KBM-7 (cell line): Measurements from ENCODE around the gene SLC30A5.
A peak's percentile ranks its signal among the peaks of the same experiment; 100 is the strongest.

Source experiments
- DNase-seq: peaks from one replicate; pipeline ENCODE4 v3.0.0-alpha.2; 2015
- in situ Hi-C: fragments of 300-500 bp; cut with MboI; formaldehyde crosslinking; loops from 2 replicates; pipeline ENCODE4 v1.14.3; 2020; ENCODE audit warnings: low sequenced_read_pairs, low pct_unique_long_range_greater_than_20kb, mixed read lengths

The SLC30A5 gene

DNA sequence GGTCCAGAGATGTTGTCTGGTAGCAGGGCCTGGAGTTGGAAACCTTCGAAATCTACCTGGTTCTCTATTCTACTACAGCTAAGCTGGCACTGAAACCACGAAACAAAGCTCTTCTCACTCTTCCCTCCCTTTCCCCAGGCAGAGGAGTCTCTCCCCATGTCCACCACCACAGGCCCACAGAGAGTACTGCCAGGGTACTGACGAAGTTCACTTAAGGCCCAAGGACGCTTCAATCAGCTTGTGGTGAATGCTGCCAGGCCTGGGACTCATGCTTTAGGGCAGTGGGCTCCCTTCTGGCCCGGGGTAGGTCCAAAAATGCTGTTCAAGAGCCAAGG lies 55.8 kb downstream of the SLC30A5 start:
- in situ Hi-C loops: no loop called here
- DNase-seq: no peak

DNA sequence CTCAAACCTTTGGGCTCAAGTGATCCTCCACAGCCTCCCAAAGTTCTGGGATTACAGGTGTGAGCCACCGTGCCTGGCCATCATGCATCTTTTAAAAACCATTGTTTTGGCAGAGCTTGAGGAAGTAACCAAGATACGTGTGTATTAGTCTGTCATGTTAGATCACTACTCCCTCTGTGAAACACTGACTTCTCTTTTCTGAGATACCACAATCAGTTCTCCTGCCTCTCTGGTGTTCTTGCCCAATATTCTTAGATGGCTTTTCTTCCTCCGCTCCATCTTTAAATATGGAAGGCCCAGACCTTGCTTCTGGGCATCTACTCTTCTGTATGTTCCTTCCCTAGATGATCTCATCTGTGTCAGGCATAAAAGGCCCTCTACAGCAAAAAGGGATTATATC lies 58.9 kb downstream of the SLC30A5 start:
- in situ Hi-C loops: no loop called here
- peak; percentile 68 for DNase-seq

DNA sequence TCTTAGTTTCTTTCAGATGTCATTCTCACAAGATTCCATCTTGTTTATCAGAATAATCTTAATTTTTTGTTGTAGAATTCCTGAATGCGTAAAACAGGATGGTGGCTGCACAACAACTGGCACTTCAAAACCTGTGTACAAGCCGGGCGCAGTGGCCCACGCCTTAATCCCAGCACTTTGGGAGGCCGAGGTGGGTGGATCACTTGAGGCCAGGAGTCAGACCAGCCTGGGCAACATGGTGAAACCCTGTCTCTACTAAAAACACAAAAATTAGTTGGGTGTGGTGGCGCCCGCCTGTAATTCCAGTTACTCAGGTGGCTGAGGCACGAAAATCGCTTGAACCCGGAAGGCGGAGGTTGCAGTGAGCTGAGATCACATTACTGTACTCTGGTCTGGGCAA lies 62.6 kb downstream of the SLC30A5 start:
- DNase-seq: no peak
- in situ Hi-C loops: no loop called here

DNA sequence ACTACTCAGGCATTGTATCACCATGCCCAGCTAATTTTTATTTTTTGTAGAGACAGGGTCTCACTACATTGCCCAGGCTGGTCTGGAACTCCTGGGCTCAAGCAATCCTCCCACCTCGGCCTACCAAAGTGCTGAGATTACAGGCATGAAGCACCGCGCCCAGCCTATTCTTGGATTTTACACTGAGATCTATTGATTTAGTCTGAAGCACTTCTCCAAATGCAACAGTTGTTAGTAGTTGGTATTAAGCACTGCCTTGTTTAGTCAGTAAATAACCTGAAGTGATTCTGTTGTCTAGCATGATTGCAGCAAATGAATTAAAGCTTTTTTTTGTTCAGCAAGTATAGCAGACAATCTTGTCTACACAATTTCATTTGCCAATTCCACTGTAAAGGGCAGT lies 64.2 kb downstream of the SLC30A5 start:
- no peak for DNase-seq
- in situ Hi-C loops: no loop called here

DNA sequence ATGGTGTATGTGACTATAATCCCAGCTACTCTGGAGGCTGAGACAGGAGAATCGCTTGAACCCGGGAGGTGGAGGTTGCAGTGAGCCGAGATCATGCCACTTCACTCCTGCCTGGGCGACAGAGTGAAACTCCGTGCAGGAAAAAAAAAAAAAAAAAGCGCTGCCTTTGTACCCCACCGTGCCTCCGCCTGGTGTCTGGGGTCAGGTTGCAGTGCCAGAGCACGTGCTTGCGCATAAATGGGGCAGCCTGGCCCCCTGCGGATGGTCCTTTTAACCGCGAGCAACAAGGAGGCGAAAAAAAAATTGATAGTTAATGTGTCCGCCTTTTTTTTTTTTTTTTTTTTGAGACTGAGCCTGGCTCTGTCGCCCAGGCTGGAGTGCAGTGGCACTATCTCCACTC lies 66.8 kb downstream of the SLC30A5 start:
- in situ Hi-C loops: no loop called here
- DNase-seq: no peak

DNA sequence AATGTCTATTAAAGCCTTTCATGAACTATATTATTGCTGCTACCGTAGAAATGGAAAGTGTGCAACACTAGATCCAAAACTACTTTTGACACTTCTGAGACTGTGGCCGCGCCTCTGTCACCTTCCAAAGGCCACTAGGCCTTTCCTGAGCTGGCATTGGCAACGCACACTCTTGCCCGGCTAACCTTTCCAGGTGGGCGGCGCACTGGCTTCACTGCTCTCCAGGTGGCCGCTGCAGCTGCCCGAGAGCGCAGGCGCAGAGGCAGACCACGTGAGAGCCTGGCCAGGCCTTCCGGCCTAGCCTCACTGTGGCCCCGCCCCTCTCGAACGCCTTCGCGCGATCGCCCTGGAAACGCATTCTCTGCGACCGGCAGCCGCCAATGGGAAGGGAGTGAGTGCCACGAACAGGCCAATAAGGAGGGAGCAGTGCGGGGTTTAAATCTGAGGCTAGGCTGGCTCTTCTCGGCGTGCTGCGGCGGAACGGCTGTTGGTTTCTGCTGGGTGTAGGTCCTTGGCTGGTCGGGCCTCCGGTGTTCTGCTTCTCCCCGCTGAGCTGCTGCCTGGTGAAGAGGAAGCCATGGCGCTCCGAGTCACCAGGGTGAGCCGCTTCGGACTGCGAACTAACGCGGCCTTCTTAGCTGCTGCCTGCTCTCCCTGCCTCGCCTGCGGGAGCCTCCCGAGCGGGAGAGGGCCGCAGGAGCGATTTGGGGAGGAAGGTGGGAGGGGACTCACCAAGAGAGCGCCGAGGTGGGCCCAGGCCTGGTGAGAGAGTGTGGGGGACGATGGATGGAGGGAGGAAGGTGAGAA lies 73.1 kb downstream of the SLC30A5 start, which contains the start of gene CCNB1:
Gene CCNB1 (plus strand): TSS at position 465 of the 807 bp plus-strand sequence. CDS start 113 bp downstream, at position 578.
- in situ Hi-C loops: no loop called here

DNA sequence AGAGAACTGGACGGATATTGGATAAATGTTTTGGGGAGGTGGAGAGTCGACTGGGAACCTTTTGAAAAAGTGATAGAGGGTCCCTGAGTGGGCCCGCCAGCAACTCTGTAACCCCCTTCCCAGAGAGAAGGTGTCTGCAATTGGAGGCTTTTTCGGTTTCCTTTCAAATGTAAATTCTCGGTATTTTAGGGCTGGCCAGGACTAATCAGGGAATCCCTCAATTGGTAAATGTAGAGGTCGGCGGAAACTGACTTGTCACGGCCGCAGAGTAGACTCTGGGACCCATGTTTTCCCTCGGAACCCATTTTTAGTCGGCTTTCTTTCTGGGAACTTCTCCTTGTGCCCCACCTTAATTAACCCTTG lies 73.7 kb downstream of the SLC30A5 start:
- in situ Hi-C loops: no loop called here

More for the DNA sequence above, 73.1 kb downstream of the SLC30A5 start, which contains the start of gene CCNB1:
- peak; percentile 99 for DNase-seq

DNA sequence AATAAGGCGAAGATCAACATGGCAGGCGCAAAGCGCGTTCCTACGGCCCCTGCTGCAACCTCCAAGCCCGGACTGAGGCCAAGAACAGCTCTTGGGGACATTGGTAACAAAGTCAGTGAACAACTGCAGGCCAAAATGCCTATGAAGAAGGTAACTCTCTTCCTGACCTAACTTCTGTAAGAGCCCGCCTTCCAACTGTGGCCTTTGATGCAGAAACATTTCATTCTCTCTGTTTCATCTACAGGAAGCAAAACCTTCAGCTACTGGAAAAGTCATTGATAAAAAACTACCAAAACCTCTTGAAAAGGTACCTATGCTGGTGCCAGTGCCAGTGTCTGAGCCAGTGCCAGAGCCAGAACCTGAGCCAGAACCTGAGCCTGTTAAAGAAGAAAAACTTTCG lies 74.1 kb downstream of the SLC30A5 start:
- no peak for DNase-seq
- in situ Hi-C loops: no loop called here

More for the DNA sequence above, 73.7 kb downstream of the SLC30A5 start:
- peak; percentile 28 for DNase-seq

DNA sequence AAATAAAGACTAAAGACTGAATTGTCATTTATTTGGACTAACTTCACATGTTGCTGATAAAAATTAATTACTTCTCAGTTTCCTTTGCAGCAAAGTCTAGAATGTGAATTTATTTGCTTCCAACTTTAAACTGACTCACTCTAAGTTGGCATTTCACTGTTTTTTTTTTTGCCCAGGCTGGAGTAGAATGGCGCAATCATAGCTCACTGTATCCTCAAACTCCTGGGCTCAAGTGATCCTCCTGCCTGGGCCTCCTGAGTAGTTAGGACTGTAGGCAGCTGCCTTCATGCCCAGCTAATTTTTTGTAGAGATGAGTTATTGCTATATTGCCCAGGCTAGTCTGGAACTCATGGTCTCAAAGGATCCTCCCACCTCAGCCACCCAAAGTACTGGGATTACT lies 76.7 kb downstream of the SLC30A5 start:
- no peak for DNase-seq
- in situ Hi-C loops: no loop called here

DNA sequence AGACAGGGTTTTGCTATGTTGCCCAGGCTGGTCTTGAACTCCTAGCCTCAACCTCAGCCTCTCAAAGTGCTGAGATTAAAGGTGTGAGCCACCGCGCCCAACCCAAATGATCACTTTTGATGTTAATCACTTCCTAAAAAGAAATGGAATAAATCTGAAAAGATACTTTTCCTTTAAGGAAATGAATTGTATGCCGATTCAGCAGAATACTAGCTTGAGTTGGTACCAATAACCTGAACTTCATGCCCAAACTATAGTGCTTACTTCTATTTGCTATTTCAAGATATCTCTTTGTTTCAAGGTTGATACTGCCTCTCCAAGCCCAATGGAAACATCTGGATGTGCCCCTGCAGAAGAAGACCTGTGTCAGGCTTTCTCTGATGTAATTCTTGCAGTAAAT lies 77.2 kb downstream of the SLC30A5 start:
- in situ Hi-C loops: no loop called here

More for the DNA sequence above, 77.2 kb downstream of the SLC30A5 start:
- no peak for DNase-seq
